Right atrium auricular region (tissue), 2 donors: Measurements from ENCODE around the gene CA11. TPM values are rescaled to one million over a fixed set of nuclear protein-coding genes. Genes with fewer than 3 reads are reported as not detected.

Experiments used
- DNase-seq: peaks from one replicate; pipeline ENCODE4 v3.0.0-alpha.2; 2019; ENCODE audit warnings: low spot score
- H3K27ac ChIP-seq, 2 donors: fragments of 200-600 bp; sonication (generic); 1 replicate in 1 of 2; 2 replicates in 1 of 2; pipeline ENCODE4 v1.5.1; 2016 to 2019
- H3K27me3 ChIP-seq, 2 donors: fragments of 200-600 bp; sonication (generic); one replicate each; pipeline versions ENCODE4 v1.5.1 to v1.6.0; 2017 to 2019
- H3K36me3 ChIP-seq: fragments of 200-600 bp; sonication (generic); one replicate; pipeline ENCODE4 v1.5.1; 2016
- H3K4me1 ChIP-seq, 2 donors: fragments of 200-600 bp; sonication (generic); one replicate each; pipeline versions ENCODE4 v1.5.1 to v1.6.0; 2017 to 2019
- H3K4me3 ChIP-seq, 2 donors: fragments of 200-600 bp; sonication (generic); 1 replicate in 1 of 2; 2 replicates in 1 of 2; pipeline ENCODE4 v1.5.1; 2017 to 2019; ENCODE audit warnings: mild to moderate bottlenecking in 1 of 2, moderate library complexity in 1 of 2
- H3K9me3 ChIP-seq, 2 donors: fragments of 200-600 bp; sonication (generic); one replicate each; pipeline ENCODE4 v1.5.1; 2019
- CTCF ChIP-seq, 2 donors: fragments of 200-600 bp; sonication (generic); IDR thresholded peaks; one replicate each; pipeline ENCODE4 v1.5.1; 2019; ENCODE audit warnings: antibody characterized with exemption in 2 of 2
- total RNA-seq, 2 donors: library from RNA; depleted of rRNA; stranded (reverse); fragments of >200 nt; gene quantifications; one replicate each; pipeline ENCODE4 v1.1.0, GENCODE V29; 2016

The CA11 gene
- total RNA-seq, 2 donors from 2014 or later, result 3.4 to 13.3 TPM

DNA sequence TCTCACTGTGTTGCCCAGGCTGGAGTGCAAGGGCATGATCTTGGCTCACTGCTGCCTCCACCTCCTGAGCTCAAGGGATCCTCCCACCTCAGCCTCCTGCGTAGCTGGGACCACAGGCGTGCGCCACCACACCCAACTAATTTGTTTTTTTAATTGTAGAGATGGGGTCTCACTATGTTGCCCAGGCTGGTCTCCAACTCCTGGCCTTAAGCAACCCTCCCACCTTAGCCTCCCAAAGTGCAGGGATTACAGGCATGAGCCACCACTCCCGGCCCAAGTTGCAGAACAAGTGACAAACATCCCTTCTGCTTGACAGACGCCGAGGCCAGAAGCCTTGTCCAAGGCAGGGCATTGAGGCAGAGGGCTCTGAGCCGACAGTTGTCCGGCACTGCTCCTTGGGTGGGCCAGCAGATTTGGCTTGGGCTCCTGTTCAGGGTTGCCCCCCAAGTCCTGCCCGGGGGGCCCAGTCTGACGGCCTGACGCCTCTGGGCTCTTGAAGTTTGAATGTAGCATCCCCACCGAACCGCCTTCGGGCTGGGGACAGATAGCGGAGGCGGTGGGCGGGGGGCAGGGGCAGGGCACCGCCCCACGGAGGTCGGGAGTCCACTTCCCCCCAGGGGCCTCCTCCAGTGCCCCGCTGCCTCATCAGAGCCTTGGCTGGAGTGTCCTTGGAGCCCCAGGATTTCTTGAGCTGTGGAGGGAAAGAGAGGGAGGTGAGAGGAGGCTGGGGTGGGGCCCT lies 45.1 kb downstream of the CA11 start:
- Histone ChIP-seq H3K27me3 (no peaks in the 10 kb centered on the region), H3K27ac (no peak overlapping the region), H3K4me3 (no peak overlapping the region), H3K36me3 (no peaks in the 10 kb centered on the region), H3K4me1 (no peaks in the 10 kb centered on the region), H3K9me3 (no peaks in the 10 kb centered on the region)
- no peak for TF ChIP-seq CTCF (IDR thresholded peaks at IDR 0.05)
- DNase-seq, result no peak

- DNase-seq, result no peak
- H3K36me3 ChIP-seq, result no peaks in the 10 kb centered on the region
- no peaks in the 10 kb centered on the region for H3K4me1 ChIP-seq
- H3K27ac ChIP-seq, result no peak overlapping the region
- no peak for TF ChIP-seq CTCF (IDR thresholded peaks at IDR 0.05)
- no peaks in the 10 kb centered on the region for H3K9me3 ChIP-seq
- H3K4me3 ChIP-seq, result no peak overlapping the region
- H3K27me3 ChIP-seq, result no peaks in the 10 kb centered on the region
These were observed 46.8 kb downstream of the CA11 start for GRCh38 chr19:48598996-48599700.

GRCh38 chr19:48596679-48597465 lies 49.1 kb downstream of the CA11 start:
- Histone ChIP-seq H3K9me3 (no peaks in the 10 kb centered on the region), H3K36me3 (no peaks in the 10 kb centered on the region), H3K27me3 (no peaks in the 10 kb centered on the region), H3K27ac (no peak overlapping the region), H3K4me3 (no peak overlapping the region), H3K4me1 (no peaks in the 10 kb centered on the region)
- TF ChIP-seq CTCF (IDR thresholded peaks at IDR 0.05), result no peak
- DNase-seq, result no peak

DNA sequence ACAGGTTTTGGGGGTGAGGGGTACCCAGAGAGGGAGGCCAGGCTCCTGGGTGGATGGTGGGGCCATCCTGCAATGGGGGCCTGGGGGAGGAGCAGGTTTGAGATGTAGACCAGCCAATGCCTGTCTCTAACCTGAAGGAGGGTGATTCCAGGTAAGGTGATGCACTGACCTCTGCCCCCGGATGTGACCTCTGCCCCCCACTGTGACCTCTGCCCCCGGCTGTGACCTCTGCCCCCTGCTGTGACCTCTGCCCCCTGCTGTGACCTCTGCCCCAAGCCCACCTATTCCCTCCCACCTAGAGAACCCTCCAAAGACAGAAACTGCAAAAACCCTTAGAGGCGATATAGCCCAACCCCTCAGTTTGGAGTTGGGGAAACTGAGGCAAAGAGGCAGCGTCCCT lies 49.8 kb downstream of the CA11 start:
- H3K36me3 ChIP-seq, result no peaks in the 10 kb centered on the region
- no peaks in the 10 kb centered on the region for H3K27me3 ChIP-seq
- no peak overlapping the region for H3K27ac ChIP-seq
- H3K9me3 ChIP-seq, result no peaks in the 10 kb centered on the region
- no peaks in the 10 kb centered on the region for H3K4me1 ChIP-seq
- no peak for DNase-seq
- no peak overlapping the region for H3K4me3 ChIP-seq
- TF ChIP-seq CTCF (IDR thresholded peaks at IDR 0.05), result no peak

DNA sequence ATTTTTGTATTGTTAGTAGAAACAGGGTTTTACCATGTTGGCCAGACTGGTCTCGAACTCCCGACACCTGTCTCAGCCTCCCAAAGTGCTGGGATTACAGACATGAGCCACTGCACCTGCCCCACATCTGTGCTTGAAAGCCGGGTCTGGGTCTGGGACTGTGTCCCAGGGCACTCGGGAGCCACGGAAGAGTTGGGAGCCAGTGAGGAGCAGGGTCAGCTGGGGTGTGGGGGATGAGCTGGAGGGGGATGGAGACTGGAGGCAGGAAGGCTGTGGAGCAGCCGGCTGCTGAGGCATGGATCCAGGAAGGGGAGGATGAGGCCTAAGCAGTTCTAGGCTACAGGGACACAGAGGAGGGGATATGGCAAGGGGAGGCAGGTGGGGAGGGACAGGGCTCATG lies 50.2 kb downstream of the CA11 start:
- H3K27me3 ChIP-seq, result no peaks in the 10 kb centered on the region
- H3K9me3 ChIP-seq, result no peaks in the 10 kb centered on the region
- H3K4me3 ChIP-seq, result no peak overlapping the region
- TF ChIP-seq CTCF (IDR thresholded peaks at IDR 0.05), result no peak
- no peaks in the 10 kb centered on the region for H3K36me3 ChIP-seq
- DNase-seq, result no peak
- H3K27ac ChIP-seq, result no peak overlapping the region
- no peaks in the 10 kb centered on the region for H3K4me1 ChIP-seq
